HG03060 (cell line): Measurements from ENCODE around the gene GLI1.
A peak's percentile ranks its signal among the peaks of the same experiment; 100 is the strongest.
"Not testable (repeated sequence)": the region's sequence is repeated elsewhere in the genome, so short reads cannot be mapped to it uniquely, and the experiment has no call there.

Experiments used
- ATAC-seq: cut with Tn5 transposase; IDR thresholded peaks from one replicate; pipeline ENCODE4 v1.9.1; 2021; ENCODE audit warnings: low read depth, moderate number of reproducible peaks; ENCODE audit not compliant: unreplicated experiment

GLI1 gene

DNA sequence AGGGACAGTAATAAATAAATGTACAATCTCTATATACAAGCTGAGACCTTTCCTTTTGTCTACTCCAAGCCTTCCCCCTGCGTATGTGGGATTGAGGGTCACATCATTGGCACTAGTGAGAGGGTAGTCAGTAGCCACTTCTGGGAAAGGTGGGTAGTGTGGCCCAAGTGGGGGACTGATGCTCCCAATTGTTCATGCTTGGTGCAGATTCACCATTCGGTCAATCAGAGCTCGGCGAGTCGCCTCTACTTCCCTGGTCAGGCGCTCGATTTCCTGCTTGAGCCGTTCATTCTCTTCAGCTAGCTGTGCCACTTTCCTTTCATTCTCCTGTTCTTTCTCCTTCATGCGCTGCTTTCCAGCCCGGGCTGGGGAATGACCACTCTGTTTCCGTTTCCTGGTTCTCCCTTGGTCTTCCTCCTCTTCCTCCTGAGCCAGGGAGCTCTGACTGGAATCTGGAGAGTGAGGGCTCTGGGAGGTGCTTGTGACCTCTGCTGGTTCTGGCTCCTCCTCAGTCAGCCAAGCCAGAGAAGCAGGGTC lies 57.1 kb downstream of the GLI1 start:
- ATAC-seq, result no peak

DNA sequence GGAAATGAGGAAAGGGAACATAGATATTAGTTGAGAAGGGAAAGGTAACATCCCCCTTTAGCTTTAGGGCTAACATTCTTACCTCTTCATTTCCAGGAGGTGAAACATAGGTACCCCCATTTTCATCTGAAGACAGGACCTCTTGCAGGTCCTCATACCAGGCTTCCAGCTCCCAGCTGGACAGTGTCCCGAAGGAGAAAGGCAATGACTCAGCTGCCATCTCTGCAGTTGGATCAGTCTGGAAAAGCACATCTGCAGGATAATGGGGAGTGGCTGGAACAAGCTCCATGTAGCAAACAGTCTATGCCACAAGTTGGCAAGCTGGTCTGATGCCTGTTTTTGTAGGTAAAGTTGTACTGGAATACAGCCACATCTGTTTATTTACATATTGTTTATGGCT lies 57.6 kb downstream of the GLI1 start:
- ATAC-seq, result no peak

DNA sequence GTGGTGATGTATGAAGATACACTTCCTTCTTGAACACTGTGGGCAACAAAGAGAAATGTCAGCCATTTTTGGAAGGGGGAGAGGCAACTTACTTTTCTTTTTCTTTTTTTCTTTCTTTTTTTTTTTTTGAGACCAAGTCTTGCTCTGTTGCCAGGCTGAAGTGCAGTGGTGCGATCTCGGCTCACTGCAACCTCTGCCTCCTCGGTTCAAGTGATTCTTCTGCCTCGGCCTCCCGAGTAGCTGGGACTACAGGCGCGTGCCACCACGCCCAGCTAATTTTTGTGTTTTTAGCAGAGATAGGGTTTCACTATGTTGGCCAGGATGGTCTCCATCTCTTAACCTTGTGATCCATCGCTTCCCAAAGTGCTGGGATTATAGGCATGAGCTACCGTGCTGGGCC lies 58.1 kb downstream of the GLI1 start:
- not testable (repeated sequence) for ATAC-seq

DNA sequence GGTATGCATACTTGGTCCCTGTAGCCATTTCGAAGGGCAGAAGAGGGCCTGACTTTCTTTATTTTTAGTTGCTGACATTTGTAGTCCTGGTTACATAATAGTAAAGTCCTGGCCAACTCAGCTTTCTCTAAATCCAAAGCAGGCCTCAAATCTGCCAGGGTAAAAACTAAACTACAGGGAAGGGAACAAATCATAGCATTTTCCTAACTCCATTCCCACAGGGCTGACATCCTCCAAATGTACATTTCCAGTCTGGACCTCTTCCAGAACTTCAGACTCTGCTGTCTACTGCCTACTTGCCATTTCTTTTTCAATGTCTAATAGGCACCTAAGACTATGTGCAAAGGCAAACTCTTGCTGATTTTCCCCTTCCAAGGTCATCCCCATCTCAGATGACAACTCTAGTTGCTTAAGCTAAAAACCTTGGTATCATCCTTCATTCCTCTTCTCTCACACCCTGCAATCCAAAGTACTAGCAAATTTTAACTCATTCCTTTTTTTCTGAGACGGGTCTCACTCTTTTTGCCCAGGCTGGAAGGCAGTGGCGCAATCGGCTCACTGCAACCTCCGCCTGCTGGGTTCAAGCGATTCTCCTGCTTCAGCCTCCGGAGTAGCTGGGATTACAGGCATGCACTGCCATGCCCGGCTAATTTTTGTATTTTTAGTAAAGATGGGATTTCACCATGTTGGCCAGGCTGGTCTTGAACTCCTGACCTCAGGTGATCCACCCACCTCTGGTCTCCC lies 58.8 kb downstream of the GLI1 start:
- ATAC-seq, result no peak

DNA sequence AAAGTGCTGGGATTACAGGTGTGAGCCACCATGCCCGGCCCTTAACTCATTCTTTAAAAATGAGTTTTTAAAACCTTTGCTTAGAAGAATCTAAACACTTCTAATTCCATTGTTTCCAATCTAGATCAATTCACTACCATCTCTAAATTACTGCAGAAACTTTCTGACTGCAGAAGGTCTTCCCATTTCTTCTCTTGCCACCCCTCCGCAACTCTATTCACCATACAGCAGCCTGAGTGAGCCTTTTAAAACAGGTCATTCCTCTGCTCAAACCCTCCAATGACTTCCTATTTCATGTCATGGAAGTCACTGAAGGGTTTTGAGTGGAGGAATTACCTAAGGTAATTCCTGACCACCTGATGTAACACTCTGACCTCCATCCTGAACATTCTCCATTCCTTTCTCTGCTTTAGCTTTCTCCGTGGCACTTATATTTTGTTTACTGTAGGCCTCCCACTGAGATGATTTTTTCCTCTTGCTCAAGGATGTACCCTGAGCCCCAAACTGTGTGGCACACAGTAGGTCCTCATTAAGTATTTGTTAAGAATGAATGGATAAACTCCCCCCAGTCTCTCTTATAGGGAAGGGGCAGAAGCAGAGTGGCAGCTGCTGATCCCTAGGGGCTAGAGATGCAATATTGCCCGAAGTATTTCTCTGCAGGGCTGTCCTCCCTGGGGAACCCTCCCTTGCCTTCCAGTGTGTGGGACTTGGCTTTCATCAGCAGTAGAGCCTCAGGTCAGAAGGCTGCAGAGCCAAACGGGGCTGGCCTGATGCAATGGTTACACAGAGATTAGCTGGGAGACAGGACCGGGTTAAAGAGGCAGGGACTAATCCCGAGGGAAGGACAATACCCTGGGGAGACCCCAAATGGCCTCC lies 59.6 kb downstream of the GLI1 start:
- ATAC-seq, result no peak

DNA sequence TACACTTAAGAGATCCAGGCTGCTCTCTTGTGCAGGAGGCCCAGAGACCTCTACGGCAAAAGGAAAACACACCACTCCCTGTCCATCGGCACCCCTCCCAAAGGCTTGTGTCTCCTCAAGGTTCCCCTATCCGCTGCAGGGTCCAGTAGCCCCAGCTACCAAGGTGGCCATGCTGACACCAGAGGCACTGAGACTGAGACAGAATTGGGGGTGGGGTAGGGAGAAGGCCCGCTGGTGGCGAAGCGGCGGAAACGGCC lies 60.1 kb downstream of the GLI1 start:
- ATAC-seq, result no peak

DNA sequence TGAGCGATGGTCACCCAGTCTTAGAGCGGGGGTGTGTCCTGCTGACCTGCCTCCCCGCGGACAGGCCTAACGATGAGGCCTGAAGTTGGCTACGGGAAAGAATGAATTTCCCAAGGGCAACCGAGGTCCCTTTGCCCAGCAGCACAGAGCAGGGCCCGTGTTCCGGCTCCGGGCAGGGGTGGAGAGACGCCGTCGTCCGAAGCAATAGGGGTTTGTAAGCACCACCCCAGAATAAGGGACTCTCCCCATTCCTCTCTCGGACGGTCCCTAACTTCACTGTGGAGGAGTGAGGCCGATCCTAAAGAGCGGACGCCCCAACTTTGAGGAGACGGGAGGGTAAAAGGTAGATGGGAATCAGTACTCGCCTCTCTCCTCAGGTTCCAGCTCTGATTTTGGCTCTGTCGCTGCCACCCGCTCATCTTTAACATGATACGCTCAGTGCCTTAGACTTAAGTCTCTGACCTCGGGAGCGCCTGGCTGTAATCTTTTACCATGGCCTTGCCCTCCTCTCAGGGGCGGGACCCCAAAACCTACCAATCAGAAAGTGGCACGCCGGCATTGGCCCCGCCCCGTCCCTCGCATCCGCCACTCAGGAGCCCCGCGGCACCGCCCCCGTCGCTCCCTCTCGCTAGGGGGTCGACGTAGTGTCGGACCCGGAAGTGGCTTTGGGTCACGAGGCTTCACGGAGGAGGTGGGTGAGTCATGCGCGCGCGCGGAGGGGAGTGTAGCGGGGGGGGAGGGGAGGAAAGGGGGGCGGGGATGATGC lies 60.7 kb downstream of the GLI1 start, which contains the start of gene DDIT3:
TSS of gene DDIT3 (minus strand) at position 462 of the 766 bp plus-strand sequence. CDS start 3,108 bp downstream, outside the sequence.
- peak; percentile 59 for ATAC-seq

DNA sequence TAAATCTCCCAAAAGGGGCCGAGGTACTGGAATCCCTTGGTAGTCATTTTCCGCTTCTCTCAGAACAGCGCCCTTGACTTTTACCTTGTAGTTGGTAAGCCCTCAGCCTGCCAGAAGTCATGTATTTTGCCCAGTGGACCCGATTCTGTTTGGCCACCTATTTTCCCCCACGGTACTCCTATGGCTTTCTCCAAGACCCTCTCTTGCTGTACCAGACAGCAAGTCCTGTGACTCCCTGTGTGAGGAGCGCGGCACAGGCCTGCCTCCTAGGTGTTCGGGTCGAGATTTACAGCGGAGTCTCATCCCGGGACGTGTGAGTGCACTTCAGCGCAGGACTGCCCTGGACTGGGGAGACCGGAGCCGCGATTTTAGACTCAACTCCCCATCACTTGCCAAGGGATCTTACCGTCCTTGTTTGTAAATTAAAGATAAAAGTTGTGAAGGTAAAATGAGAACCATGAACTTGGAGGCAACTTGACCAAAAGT lies 62.0 kb downstream of the GLI1 start:
- ATAC-seq, result no peak
